IPS-18c (cell line): ENCODE measurements around the gene HECW1.
"Not testable (repeated sequence)": the region's sequence is repeated elsewhere in the genome, so short reads cannot be mapped to it uniquely, and the experiment has no call there.

Source experiments
- H3K4me3 ChIP-seq: 2 replicates; pipeline ENCODE4 v1.7.0; 2013; ENCODE audit warnings: low read depth, mild to moderate bottlenecking, low read length, moderate library complexity; ENCODE audit not compliant: insufficient read depth
- H3K9me3 ChIP-seq: one replicate; pipeline ENCODE4 v1.6.1; 2013; ENCODE audit warnings: mild to moderate bottlenecking, low read length, moderate library complexity; ENCODE audit not compliant: control insufficient read depth, insufficient read depth

Gene HECW1

GRCh38 chr7:43136064-43136463 lies 23.6 kb downstream of the HECW1 start:
- no peaks in the 10 kb centered on the region for H3K9me3 ChIP-seq
- no peak overlapping the region for H3K4me3 ChIP-seq

GRCh38 chr7:43137121-43137744 lies 24.8 kb downstream of the HECW1 start:
- H3K9me3 ChIP-seq, H3K4me3 ChIP-seq: not testable (repeated sequence)

GRCh38 chr7:43137811-43138210 lies 25.4 kb downstream of the HECW1 start:
- Histone ChIP-seq H3K9me3 (peaks cover 3% of the 10 kb centered on the region), H3K4me3 (no peak overlapping the region)

DNA sequence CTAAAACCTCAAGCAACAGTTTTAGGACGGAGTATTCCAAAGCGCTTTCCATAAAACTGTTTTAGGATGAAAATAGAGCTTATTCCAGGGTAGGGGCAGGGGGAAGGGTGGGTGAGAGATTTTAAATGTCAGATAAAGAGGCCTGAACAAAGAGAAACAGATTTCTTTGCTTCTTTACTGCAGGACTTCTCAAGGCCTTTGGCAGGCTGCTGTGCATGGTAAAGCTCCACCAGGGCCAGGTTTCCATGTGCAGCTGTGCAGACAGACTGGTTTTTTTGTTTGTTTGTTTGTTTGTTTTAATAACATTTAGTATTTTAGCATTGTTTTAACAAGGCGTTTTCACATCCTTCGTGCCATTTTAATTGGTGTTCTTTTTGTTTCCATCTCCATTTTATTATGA lies 26.3 kb downstream of the HECW1 start:
- H3K9me3 ChIP-seq = peaks cover 3% of the 10 kb centered on the region

DNA sequence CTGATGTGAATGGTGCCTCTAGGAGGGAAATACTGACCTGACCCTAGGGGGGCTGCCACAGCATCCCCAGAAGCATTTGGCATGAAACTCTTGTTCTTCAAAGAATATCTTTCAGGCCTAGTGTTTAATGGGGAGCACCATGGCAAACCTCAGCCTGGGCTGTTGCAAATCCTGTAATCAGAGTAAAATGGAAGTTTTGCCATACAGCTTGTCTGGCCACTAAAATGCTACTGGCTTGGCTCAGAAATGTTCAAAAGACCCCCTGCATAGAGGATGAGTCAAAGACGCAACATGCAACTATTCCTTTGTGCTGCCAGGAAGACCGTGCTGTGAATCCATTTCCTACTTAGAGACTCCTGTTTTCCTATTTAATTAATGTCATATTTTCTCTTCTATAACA lies 26.7 kb downstream of the HECW1 start:
- Histone ChIP-seq H3K9me3 (peaks cover 3% of the 10 kb centered on the region), H3K4me3 (no peak overlapping the region)

More for the DNA sequence above, 26.3 kb downstream of the HECW1 start:
- H3K4me3 ChIP-seq = no peak overlapping the region

DNA sequence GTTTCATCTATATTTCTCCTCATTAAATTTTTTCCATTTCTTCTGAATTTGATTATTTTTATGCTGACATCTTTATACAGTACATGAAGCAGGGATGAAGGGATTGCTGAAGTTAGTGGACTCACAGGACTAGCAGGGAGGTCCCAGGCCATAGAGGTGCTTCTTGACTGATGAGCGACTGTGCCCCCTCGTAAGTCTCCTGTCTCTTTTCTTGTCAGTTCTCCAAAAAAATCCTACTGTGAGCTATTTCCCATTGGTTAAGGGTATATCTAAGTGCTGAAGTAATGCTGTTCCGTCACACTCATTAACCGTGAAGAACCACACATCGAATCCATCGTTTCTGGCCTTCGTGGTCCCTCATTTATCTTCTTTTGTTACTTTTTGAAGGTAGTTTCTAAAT lies 27.7 kb downstream of the HECW1 start:
- peaks cover 3% of the 10 kb centered on the region for H3K9me3 ChIP-seq
- H3K4me3 ChIP-seq = no peak overlapping the region

- Histone ChIP-seq H3K4me3 (no peak overlapping the region), H3K9me3 (peaks cover 3% of the 10 kb centered on the region)
Measured at GRCh38 chr7:43141091-43141490, 28.6 kb downstream of the HECW1 start.

DNA sequence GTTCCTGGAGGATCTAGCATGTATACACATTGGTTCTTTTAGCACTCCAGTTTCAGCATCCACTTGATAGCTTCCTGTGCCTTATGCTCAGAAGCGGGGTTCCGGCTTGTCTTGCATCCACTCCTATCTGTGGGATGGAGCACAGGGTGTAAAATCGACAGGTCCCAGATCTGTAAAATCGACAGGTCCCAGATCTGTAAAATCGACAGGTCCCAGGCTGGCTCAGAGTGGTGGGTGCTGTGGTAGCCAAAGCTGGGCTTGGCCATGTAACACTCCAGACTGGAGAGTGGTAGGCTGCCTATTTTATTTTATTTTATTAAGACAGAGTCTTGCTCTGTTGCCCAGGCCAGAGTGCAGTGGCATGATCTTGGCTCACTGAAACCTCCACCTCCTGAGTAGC lies 30.3 kb downstream of the HECW1 start:
- Histone ChIP-seq H3K4me3 (no peak overlapping the region), H3K9me3 (peaks cover 3% of the 10 kb centered on the region)

GRCh38 chr7:43143918-43144589 lies 31.6 kb downstream of the HECW1 start:
- H3K9me3 ChIP-seq = peaks cover 3% of the 10 kb centered on the region

GRCh38 chr7:43148161-43148731 lies 35.8 kb downstream of the HECW1 start:
- Histone ChIP-seq H3K9me3 (no peaks in the 10 kb centered on the region), H3K4me3 (no peak overlapping the region)

More at GRCh38 chr7:43143918-43144589, 31.6 kb downstream of the HECW1 start:
- H3K4me3 ChIP-seq = no peak overlapping the region

DNA sequence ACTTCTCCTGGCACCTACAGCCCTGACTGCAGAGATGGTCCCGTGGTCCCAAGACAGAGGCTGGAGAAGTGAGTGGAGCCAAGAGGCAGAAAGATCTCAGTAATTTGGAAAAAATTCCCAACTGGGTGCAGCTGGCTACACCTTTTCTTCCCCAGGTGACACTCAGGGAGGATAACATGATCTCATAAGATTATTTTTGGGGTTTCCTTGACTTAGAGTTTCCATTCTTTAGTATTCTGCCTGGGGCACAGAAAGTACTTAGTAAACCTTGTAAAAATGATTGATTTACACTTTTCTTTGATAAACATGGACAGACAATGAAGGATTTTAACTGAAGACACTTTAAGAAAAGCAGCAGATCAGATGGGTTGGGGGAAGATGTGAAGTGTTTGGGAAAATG lies 38.6 kb downstream of the HECW1 start:
- Histone ChIP-seq H3K4me3 (no peak overlapping the region), H3K9me3 (no peaks in the 10 kb centered on the region)

- Histone ChIP-seq H3K9me3 (no peaks in the 10 kb centered on the region), H3K4me3 (no peak overlapping the region)
Measured at GRCh38 chr7:43152696-43153095, 40.2 kb downstream of the HECW1 start.

DNA sequence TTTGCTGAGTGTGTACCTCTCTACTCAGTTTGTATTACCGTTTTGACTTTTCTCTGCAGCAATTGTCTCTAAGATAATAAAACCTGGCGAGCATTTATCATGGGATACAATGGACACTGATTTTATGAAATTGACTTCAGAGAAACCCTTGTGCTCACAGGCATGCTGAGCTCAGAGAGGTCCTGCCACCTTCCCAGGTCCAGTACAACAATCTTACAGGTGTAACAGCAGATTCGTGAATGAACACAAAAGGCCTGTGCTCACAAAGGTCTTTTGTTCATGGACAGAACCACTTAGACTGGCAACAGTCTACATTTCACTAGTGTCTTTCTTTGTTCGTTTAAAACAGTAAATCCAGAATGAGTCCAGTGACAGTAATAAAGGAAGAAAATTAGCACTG lies 43.2 kb downstream of the HECW1 start:
- no peak overlapping the region for H3K4me3 ChIP-seq
- H3K9me3 ChIP-seq = no peaks in the 10 kb centered on the region

DNA sequence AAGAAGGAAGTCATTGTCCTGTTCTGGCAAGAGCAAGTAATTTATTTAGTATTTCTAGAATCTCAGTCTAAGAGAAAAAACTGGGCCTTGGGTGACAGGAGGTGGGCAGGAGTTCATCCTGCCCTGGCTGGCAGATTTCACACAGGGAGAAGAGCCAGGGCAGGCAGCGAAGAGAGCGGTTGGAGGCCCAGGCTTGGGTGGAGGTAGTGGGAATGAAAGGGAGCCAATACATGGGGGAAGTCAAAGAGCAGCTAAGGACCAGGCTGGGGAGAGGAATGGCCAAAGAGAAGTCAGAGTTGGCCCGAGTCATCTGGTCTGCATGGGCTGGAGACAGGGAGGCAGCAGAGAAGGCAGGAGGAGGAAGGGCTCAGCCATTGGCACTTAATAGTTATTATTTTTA lies 51.4 kb downstream of the HECW1 start:
- no peaks in the 10 kb centered on the region for H3K9me3 ChIP-seq
- no peak overlapping the region for H3K4me3 ChIP-seq

DNA sequence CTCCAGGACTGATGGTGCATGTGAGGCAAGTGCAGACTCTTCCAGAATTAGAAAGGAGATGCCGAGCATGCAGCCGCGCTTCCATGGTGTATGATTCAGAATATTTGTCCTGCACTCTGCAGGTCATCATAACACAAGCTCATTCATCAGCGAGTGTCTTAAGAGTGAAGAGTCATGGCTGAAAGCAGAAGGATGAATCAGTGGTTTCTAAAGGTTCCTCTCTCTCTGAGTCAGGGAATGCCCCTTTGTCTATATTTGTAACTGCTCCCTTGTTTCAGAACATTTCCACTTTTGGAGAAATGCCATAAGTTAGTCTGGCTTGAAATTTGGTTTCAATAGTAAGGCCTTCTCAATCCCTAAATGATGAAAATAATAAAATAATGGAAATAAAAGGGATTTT lies 52.3 kb downstream of the HECW1 start:
- Histone ChIP-seq H3K9me3 (no peaks in the 10 kb centered on the region), H3K4me3 (no peak overlapping the region)

GRCh38 chr7:43166686-43167085 lies 54.2 kb downstream of the HECW1 start:
- H3K4me3 ChIP-seq = no peak overlapping the region

GRCh38 chr7:43169076-43169475 lies 56.6 kb downstream of the HECW1 start:
- Histone ChIP-seq H3K9me3 (no peaks in the 10 kb centered on the region), H3K4me3 (no peak overlapping the region)

More at GRCh38 chr7:43166686-43167085, 54.2 kb downstream of the HECW1 start:
- H3K9me3 ChIP-seq = no peaks in the 10 kb centered on the region

- Histone ChIP-seq H3K4me3 (no peak overlapping the region), H3K9me3 (no peaks in the 10 kb centered on the region)
Measured at GRCh38 chr7:43170571-43170970, 58.1 kb downstream of the HECW1 start.
